Mucosa of descending colon (tissue), 3 donors: ENCODE data around the gene TCF7L2. TPM values are rescaled to one million over a fixed set of nuclear protein-coding genes. Genes with fewer than 3 reads are reported as not detected.

Source experiments
- ATAC-seq: fragments of 200-7000 bp; cut with Tn5 transposase; one replicate; pipeline ENCODE4 v1.9.1; 2020; ENCODE audit warnings: mild to moderate bottlenecking, moderate library complexity
- DNase-seq, 3 donors: peaks; one replicate each; pipeline ENCODE4 v3.0.0-alpha.2; 2020
- H3K36me3 ChIP-seq: fragments of 200-600 bp; one replicate; pipeline ENCODE4 v1.8.0; 2021; ENCODE audit warnings: low read depth, mild to moderate bottlenecking
- H3K4me1 ChIP-seq: fragments of 200-600 bp; one replicate; pipeline ENCODE4 v1.8.0; 2021; ENCODE audit warnings: low read depth, mild to moderate bottlenecking
- H3K4me3 ChIP-seq: fragments of 200-600 bp; one replicate; pipeline ENCODE4 v1.8.0; 2021; ENCODE audit warnings: mild to moderate bottlenecking
- H3K9me3 ChIP-seq: fragments of 200-600 bp; one replicate; pipeline ENCODE4 v1.8.0; 2021; ENCODE audit warnings: mild to moderate bottlenecking
- CTCF ChIP-seq: fragments of 200-600 bp; IDR thresholded peaks from one replicate; pipeline ENCODE4 v1.8.0; 2022; ENCODE audit warnings: antibody characterized with exemption, mild to moderate bottlenecking
- intact Hi-C, 2 donors: fragments of 100-400 bp; cut with DNase I in 1 of 2; cut with micrococcal nuclease in 1 of 2; formaldehyde crosslinking; loops; one replicate each; pipeline versions ENCODE4 v1.11.0 to v1.11.1; 2022; cut with DNase I, micrococcal nuclease
- total RNA-seq, 3 donors: library from RNA; stranded (reverse); fragmentation: NEBNext Ultra II Directional in 2 of 3; extraction: Animal tissue kit (Norgen Biotek cat#: 25700) in 2 of 3; gene quantifications; one replicate each; pipeline versions ENCODE4 v1.2.1 to v1.2.4, GENCODE V29; 2021 to 2023
- donor health status: DM: no; HTN: no; CAD: no; lungs with moderate emphysema.
- donor health status: DM: no; HTN: no; CAD: no.
- donor health status: DM: no; HTN: yes; CAD: no.

The TCF7L2 gene
- total RNA-seq, 3 donors from 2014 or later, result 99.6 to 182 (median 102) TPM

- DNase-seq (no peak), ATAC-seq (no peak)
- no peaks in the 10 kb centered on the region for H3K9me3 ChIP-seq
- H3K4me1 ChIP-seq, result peaks cover 27% of the 10 kb centered on the region
- H3K4me3 ChIP-seq, result no peak overlapping the region
- TF ChIP-seq CTCF, result no peak
- no peaks in the 10 kb centered on the region for H3K36me3 ChIP-seq
- intact Hi-C loops, result no loop called here
Measured at GRCh38 chr10:113015201-113015600, 65.2 kb downstream of the TCF7L2 start.

GRCh38 chr10:113017376-113017775 lies 67.3 kb downstream of the TCF7L2 start:
- DNase-seq (no peak), ATAC-seq (peak; percentile 6)
- TF ChIP-seq CTCF, result no peak
- H3K36me3 ChIP-seq, result no peaks in the 10 kb centered on the region
- H3K4me3 ChIP-seq, result no peak overlapping the region
- H3K9me3 ChIP-seq, result no peaks in the 10 kb centered on the region
- peaks cover 40% of the 10 kb centered on the region for H3K4me1 ChIP-seq
- intact Hi-C loops, result no loop called here

- ATAC-seq (no peak), DNase-seq (no peak)
- Histone ChIP-seq H3K9me3 (no peaks in the 10 kb centered on the region), H3K4me1 (peaks cover 40% of the 10 kb centered on the region), H3K4me3 (no peak overlapping the region), H3K36me3 (no peaks in the 10 kb centered on the region)
- no peak for TF ChIP-seq CTCF
- intact Hi-C loops, result no loop called here
Measured at GRCh38 chr10:113018034-113018433, 68.0 kb downstream of the TCF7L2 start.

GRCh38 chr10:113019096-113019495 lies 69.0 kb downstream of the TCF7L2 start:
- no peak for DNase-seq
- H3K9me3 ChIP-seq, result no peaks in the 10 kb centered on the region
- no peak overlapping the region for H3K4me3 ChIP-seq
- no peak for TF ChIP-seq CTCF
- intact Hi-C loops, result no loop called here
- no peak for ATAC-seq
- H3K4me1 ChIP-seq, result peaks cover 40% of the 10 kb centered on the region
- no peaks in the 10 kb centered on the region for H3K36me3 ChIP-seq

GRCh38 chr10:113019692-113020474 lies 69.8 kb downstream of the TCF7L2 start:
- DNase-seq (no peak), ATAC-seq (peak; percentile 59)
- intact Hi-C loops, result no loop called here
- Histone ChIP-seq H3K36me3 (no peaks in the 10 kb centered on the region), H3K9me3 (no peaks in the 10 kb centered on the region), H3K4me1 (peaks cover 40% of the 10 kb centered on the region), H3K4me3 (no peak overlapping the region)
- no peak for TF ChIP-seq CTCF

GRCh38 chr10:113020475-113020753 lies 70.4 kb downstream of the TCF7L2 start:
- DNase-seq (no peak), ATAC-seq (no peak)
- intact Hi-C loops, result no loop called here
- peaks cover 40% of the 10 kb centered on the region for H3K4me1 ChIP-seq
- no peaks in the 10 kb centered on the region for H3K9me3 ChIP-seq
- no peak for TF ChIP-seq CTCF
- no peak overlapping the region for H3K4me3 ChIP-seq
- no peaks in the 10 kb centered on the region for H3K36me3 ChIP-seq
